ENCODE measurements around the gene MISP. TPM values are rescaled to one million over a fixed set of nuclear protein-coding genes. Genes with fewer than 3 reads are reported as not detected.

The MISP gene
- total and polyA plus RNA-seq, 2 of the 13 experiments (the other 11 are each of a cell fraction or from before 2014, with no cell fraction given) = 0.67 to 1.3 TPM

DNA sequence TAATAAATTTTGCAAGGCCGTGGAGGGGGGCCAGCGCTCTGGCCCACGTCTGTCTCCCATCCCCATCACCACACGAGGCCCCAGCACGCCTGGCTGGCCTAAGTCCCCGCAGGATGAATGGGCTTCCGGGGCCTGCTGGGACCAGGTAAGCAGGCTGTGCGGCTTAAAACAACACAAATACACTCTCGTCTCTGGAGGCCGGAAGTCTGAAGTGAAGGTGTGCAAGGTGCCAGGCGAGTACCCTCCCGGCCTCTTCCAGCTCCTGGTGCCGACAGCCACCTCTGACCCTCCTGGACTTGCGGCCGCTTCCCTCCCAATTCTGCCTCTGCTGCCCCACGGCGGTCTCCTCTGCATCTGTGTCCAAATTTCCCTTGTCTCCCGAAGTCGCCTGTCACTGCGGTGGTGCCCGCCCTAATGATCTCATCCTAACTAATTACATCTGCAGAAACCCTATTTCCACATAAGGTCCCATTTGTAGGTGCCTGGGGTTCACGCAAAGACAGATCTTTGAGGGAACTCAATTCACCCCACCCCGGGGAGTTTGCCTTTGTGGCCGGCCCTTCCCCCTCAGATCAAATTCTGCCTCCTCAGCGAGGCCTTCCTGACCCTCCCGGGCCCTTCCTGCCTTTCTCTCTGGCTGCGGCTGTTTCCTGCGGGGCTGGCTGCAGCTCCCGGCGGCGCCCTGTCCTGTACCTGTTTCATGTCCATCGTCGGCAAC is 38.2 kb downstream of the MISP start (continued):
- TF ChIP-seq FOXA1 (IDR thresholded peaks at IDR 0.05) (no peak), FOXA1 (CRISPR knock-in tag; IDR thresholded peaks at IDR 0.05) (0 out of 2 replicates have a peak, but pooled peaks have one; percentile 20), ELF1 (CRISPR knock-in tag; IDR thresholded peaks at IDR 0.05) (peak; percentile 71), CAMTA2 (CRISPR knock-in tag; IDR thresholded peaks at IDR 0.05; ENCODE audit: borderline replicate concordance) (no peak), ZNF619 (CRISPR knock-in tag; IDR thresholded peaks at IDR 0.05) (0 out of 2 replicates have a peak, but pooled peaks have one; percentile 21), TGIF2 (CRISPR knock-in tag; IDR thresholded peaks at IDR 0.05) (peak; percentile 67; the same call in 1 of the 2 replicates), HMGA1 (CRISPR knock-in tag; conservative IDR thresholded peaks at IDR 0.05) (no peak), ZNF589 (CRISPR knock-in tag; conservative IDR thresholded peaks at IDR 0.05) (no peak), ZNF766 (CRISPR knock-in tag; IDR thresholded peaks at IDR 0.05; ENCODE audit: borderline replicate concordance) (no peak), ZNF484 (CRISPR knock-in tag; IDR thresholded peaks at IDR 0.05; ENCODE audit: borderline replicate concordance, low read depth) (no peak), ZNF292 (CRISPR knock-in tag; IDR thresholded peaks at IDR 0.05; ENCODE audit: borderline replicate concordance, low read depth) (0 out of 2 replicates have a peak, but pooled peaks have one; percentile 51), RAD21 (CRISPR knock-in tag; IDR thresholded peaks at IDR 0.05) (peak; percentile 37), ZNF543 (CRISPR knock-in tag; IDR thresholded peaks at IDR 0.05) (peak; percentile 58), ZNF768 (CRISPR knock-in tag; IDR thresholded peaks at IDR 0.05) (peak; percentile 35), ZNF7 (CRISPR knock-in tag; IDR thresholded peaks at IDR 0.05) (no peak), ZNF75D (CRISPR knock-in tag; IDR thresholded peaks at IDR 0.05; ENCODE audit: borderline replicate concordance) (no peak), SP1 (IDR thresholded peaks at IDR 0.05) (no peak), SP1 (CRISPR knock-in tag; IDR thresholded peaks at IDR 0.05) (0 out of 2 replicates have a peak, but pooled peaks have one; percentile 21), SAP130 (CRISPR knock-in tag; IDR thresholded peaks at IDR 0.05; ENCODE audit: low read depth) (peak; percentile 57; the same call in 1 of the 2 replicates)
- TF ChIP-seq, protein P1, sequence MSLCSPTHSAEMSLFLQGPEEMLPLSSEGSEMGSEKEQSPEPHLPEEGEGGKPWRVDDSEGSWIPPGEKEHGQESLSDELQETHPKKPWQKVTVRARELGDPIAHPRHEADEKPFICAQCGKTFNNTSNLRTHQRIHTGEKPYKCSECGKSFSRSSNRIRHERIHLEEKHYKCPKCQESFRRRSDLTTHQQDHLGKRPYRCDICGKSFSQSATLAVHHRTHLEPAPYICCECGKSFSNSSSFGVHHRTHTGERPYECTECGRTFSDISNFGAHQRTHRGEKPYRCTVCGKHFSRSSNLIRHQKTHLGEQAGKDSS (CRISPR knock-in tag; IDR thresholded peaks at IDR 0.05; ENCODE audit: borderline replicate concordance, low read depth) = no peak
- TF ChIP-seq, protein P2, sequence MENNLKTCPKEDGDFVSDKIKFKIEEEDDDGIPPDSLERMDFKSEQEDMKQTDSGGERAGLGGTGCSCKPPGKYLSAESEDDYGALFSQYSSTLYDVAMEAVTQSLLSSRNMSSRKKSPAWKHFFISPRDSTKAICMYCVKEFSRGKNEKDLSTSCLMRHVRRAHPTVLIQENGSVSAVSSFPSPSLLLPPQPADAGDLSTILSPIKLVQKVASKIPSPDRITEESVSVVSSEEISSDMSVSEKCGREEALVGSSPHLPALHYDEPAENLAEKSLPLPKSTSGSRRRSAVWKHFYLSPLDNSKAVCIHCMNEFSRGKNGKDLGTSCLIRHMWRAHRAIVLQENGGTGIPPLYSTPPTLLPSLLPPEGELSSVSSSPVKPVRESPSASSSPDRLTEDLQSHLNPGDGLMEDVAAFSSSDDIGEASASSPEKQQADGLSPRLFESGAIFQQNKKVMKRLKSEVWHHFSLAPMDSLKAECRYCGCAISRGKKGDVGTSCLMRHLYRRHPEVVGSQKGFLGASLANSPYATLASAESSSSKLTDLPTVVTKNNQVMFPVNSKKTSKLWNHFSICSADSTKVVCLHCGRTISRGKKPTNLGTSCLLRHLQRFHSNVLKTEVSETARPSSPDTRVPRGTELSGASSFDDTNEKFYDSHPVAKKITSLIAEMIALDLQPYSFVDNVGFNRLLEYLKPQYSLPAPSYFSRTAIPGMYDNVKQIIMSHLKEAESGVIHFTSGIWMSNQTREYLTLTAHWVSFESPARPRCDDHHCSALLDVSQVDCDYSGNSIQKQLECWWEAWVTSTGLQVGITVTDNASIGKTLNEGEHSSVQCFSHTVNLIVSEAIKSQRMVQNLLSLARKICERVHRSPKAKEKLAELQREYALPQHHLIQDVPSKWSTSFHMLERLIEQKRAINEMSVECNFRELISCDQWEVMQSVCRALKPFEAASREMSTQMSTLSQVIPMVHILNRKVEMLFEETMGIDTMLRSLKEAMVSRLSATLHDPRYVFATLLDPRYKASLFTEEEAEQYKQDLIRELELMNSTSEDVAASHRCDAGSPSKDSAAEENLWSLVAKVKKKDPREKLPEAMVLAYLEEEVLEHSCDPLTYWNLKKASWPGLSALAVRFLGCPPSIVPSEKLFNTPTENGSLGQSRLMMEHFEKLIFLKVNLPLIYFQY (CRISPR knock-in tag; IDR thresholded peaks at IDR 0.05; ENCODE audit: borderline replicate concordance) = 0 out of 2 replicates have a peak, but pooled peaks have one; percentile 28
- TF ChIP-seq, protein P3, sequence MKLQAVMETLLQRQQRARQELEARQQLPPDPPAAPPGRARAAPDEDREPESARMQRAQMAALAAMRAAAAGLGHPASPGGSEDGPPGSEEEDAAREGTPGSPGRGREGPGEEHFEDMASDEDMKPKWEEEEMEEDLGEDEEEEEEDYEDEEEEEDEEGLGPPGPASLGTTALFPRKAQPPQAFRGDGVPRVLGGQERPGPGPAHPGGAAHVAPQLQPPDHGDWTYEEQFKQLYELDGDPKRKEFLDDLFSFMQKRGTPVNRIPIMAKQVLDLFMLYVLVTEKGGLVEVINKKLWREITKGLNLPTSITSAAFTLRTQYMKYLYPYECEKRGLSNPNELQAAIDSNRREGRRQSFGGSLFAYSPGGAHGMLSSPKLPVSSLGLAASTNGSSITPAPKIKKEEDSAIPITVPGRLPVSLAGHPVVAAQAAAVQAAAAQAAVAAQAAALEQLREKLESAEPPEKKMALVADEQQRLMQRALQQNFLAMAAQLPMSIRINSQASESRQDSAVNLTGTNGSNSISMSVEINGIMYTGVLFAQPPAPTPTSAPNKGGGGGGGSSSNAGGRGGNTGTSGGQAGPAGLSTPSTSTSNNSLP (IDR thresholded peaks at IDR 0.05; ENCODE audit: low read depth, low read length) = no peak
- TF ChIP-seq, protein P4, sequence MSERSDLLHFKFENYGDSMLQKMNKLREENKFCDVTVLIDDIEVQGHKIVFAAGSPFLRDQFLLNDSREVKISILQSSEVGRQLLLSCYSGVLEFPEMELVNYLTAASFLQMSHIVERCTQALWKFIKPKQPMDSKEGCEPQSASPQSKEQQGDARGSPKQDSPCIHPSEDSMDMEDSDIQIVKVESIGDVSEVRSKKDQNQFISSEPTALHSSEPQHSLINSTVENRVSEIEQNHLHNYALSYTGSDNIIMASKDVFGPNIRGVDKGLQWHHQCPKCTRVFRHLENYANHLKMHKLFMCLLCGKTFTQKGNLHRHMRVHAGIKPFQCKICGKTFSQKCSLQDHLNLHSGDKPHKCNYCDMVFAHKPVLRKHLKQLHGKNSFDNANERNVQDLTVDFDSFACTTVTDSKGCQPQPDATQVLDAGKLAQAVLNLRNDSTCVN (CRISPR knock-in tag; IDR thresholded peaks at IDR 0.05; ENCODE audit: borderline replicate concordance) = no peak; the same call in 1 of the 2 replicates

Measured in HepG2 (cell line).